ENCODE data around the gene LPCAT1. TPM values are rescaled to one million over a fixed set of nuclear protein-coding genes. Genes with fewer than 3 reads are reported as not detected.

LPCAT1 gene
- total RNA-seq, 4 donors from 2014 or later: 18.9 to 47.5 (median 29.2) TPM

- TF ChIP-seq, protein P1, sequence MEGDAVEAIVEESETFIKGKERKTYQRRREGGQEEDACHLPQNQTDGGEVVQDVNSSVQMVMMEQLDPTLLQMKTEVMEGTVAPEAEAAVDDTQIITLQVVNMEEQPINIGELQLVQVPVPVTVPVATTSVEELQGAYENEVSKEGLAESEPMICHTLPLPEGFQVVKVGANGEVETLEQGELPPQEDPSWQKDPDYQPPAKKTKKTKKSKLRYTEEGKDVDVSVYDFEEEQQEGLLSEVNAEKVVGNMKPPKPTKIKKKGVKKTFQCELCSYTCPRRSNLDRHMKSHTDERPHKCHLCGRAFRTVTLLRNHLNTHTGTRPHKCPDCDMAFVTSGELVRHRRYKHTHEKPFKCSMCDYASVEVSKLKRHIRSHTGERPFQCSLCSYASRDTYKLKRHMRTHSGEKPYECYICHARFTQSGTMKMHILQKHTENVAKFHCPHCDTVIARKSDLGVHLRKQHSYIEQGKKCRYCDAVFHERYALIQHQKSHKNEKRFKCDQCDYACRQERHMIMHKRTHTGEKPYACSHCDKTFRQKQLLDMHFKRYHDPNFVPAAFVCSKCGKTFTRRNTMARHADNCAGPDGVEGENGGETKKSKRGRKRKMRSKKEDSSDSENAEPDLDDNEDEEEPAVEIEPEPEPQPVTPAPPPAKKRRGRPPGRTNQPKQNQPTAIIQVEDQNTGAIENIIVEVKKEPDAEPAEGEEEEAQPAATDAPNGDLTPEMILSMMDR (IDR thresholded peaks at IDR 0.05; ENCODE audit: low read depth): no peak
These were observed 105.4 kb downstream of the LPCAT1 start for GRCh38 chr5:1418238-1418920.

DNA sequence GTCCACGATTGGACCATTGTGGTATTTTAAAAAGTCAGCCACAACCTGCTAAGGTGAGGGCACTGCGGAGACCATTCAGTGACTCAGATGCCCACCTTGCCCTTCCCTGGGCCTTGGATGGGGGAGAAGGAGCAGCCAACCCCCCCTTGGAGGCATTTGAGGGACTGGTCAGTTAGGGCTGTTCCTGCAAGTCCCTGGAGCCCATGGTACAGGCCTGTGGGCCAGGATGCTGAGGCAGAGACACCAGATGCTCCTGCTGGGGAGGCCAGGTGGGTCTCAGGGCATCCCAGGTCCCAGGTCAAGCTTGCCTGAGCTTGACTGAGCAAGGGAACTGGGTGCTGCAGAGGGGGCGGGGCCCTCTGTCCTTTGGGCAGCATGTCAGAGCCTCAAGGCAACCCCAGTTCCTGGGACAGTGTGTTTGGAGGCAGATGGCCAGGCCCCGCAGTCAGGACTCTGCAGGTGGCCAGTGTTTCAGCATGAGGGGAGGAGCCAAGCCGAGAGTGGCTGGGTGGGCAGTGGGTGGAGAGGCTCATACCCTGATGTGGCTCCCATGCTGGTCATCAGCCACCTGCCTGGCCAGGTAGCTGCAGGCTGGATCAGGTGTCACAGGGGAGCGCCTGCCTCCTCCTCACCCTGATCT lies 106.1 kb downstream of the LPCAT1 start:
- TF ChIP-seq, protein P1 (IDR thresholded peaks at IDR 0.05; ENCODE audit: low read depth): no peak

DNA sequence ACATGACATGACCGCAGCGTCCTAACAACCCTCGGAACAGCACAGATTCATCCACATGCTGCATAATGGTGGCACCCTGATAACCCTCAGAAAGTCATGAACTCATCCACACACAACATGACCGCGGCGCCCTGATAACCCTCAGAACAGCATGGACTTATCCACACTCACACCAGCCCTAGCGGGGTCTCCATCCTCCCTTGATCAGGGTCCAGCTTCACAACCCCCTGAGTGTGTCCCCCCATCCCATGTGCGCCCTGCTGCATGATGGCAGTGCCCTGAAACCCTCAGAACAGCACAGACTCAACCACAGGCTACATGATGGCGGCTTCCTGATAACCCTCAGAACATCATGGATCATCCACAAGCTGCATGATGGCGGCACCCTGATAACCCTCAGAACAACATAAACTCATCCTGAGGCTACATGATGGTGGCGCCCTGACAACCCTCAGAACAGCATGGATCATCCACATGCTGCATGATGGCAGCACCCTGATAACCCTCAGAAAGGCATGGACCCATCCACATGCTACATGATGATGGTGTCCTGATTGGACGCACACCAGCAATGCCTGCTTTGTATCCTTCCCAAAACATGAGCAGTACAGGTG lies 106.8 kb downstream of the LPCAT1 start:
- TF ChIP-seq, protein P1 (IDR thresholded peaks at IDR 0.05; ENCODE audit: low read depth): no peak

DNA sequence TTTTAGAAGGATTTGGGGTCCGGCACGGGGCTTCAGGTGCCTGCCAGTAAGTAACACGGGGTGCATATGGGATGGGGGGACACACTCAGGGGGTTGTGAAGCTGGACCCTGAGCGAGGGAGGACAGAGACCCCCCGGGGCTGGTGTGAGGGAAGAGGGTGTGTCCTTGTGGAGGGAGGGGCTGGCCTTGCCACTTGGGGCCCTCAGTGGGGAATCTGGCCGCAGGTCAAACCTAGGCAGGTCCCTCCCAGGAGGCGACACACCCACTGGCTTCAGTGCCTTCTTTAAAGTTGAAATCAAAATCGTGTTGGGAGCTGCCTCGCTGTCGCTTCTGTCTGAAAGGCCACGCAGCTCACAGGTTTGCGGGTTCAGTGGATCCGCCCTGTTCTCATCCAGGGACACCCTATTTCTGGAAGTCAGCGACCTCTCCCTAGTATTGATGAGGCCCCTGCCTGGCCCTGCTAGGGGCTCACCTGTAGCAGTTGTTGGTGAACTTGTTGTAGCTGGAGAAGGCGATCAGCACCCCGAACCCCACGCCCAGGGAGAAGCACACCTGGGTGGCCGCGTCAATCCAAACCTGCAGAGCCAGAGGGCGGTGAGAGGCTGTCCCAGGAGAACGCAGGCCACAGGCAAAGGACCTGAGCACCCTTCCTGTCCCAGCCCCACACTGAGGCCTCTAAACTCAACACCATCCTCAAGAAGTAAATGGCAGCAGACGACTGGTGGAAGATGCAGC lies 108.0 kb downstream of the LPCAT1 start:
- TF ChIP-seq, protein P1 (IDR thresholded peaks at IDR 0.05; ENCODE audit: low read depth): no peak

DNA sequence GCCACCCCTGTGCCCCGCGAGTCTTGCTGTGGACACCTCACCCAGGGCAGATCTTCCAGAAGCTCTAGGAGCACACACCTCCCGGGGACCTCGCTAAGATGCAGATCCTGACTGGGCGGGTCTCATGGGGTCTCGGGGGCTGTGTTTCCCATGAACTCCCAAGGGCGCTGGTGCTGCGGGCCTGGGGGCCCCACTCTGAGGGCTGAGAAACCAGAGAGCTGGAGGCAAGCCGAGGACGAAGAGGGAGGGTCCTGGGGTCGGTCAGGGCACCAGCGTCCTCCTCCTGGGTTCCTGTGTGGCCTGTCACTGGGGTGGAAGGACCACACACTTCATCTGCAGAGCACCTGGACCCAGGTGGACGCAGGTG lies 108.7 kb downstream of the LPCAT1 start:
- TF ChIP-seq, protein P1 (IDR thresholded peaks at IDR 0.05; ENCODE audit: low read depth): no peak

GRCh38 chr5:1414311-1415058 lies 109.3 kb downstream of the LPCAT1 start:
- TF ChIP-seq, protein P1 (IDR thresholded peaks at IDR 0.05; ENCODE audit: low read depth): no peak
